ENCODE data around the gene GALNT17.

DNA sequence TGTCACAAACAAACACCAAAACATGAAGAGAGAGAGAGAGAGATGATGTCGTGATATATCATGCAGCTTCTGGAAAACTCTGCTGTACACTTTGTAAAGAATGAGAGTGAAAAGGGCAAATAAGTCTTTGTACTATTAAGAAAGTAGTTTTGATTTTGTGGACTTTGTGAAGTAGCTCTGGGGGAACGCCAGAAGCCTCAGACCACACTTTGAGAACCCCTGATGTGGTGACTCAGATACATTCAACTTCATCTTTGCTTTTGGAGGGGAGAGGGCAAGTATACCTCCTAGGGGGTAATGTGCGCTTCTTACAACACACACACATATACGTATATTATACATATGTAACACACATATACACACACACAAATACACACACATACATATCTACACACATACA is 84.3 kb downstream of the GALNT17 start:
- TF ChIP-seq, protein P1, sequence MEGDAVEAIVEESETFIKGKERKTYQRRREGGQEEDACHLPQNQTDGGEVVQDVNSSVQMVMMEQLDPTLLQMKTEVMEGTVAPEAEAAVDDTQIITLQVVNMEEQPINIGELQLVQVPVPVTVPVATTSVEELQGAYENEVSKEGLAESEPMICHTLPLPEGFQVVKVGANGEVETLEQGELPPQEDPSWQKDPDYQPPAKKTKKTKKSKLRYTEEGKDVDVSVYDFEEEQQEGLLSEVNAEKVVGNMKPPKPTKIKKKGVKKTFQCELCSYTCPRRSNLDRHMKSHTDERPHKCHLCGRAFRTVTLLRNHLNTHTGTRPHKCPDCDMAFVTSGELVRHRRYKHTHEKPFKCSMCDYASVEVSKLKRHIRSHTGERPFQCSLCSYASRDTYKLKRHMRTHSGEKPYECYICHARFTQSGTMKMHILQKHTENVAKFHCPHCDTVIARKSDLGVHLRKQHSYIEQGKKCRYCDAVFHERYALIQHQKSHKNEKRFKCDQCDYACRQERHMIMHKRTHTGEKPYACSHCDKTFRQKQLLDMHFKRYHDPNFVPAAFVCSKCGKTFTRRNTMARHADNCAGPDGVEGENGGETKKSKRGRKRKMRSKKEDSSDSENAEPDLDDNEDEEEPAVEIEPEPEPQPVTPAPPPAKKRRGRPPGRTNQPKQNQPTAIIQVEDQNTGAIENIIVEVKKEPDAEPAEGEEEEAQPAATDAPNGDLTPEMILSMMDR (IDR thresholded peaks at IDR 0.05) = no peak
- no peak for TF ChIP-seq POLR2A (IDR thresholded peaks at IDR 0.05)
